Mucosa of stomach (tissue), 1 donor: ENCODE data around the gene USP40.
A peak's percentile ranks its signal among the peaks of the same experiment; 100 is the strongest.

Experiments
- H3K27me3 ChIP-seq: one replicate; pipeline ENCODE4 v1.7.0; 2013; ENCODE audit warnings: mild to moderate bottlenecking, low read length; ENCODE audit not compliant: control insufficient read depth, insufficient read depth
- H3K36me3 ChIP-seq: one replicate; pipeline ENCODE4 v1.7.0; 2013; ENCODE audit warnings: low read length; ENCODE audit not compliant: control insufficient read depth, insufficient read depth
- H3K4me1 ChIP-seq: one replicate; pipeline ENCODE4 v1.7.0; 2013; ENCODE audit warnings: mild to moderate bottlenecking, low read length; ENCODE audit not compliant: control insufficient read depth, insufficient read depth
- H3K4me3 ChIP-seq: one replicate; pipeline ENCODE4 v1.7.0; 2013; ENCODE audit warnings: low read length
- H3K9ac ChIP-seq: one replicate; pipeline ENCODE4 v1.7.0; 2013; ENCODE audit warnings: mild to moderate bottlenecking, low read length, moderate library complexity
- H3K9me3 ChIP-seq: one replicate; pipeline ENCODE4 v1.7.0; 2013; ENCODE audit warnings: mild to moderate bottlenecking, low read length, moderate library complexity; ENCODE audit not compliant: control insufficient read depth
- donor health status: Pancreatic carcinoma.

USP40 gene

DNA sequence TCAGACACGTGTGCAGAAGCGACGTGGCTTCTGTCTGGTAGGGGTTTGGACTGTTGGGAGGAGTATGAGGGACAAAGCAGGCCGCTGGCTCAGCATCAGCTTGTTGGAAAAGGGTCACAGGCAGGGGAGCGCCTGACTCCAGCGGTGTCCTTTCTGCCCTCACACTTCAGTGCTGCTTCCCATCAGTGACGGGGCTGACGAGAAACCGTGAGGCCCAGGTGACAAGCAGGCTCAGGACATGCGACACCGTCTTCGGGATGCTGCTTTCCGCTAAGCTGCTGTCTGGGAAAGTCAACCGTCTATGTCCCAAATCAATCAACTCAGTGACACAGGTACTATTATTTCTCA is 90.5 kb downstream of the USP40 start:
- no peaks in the 10 kb centered on the region for H3K9me3 ChIP-seq
- peaks cover 18% of the 10 kb centered on the region for H3K4me1 ChIP-seq
- no peaks in the 10 kb centered on the region for H3K36me3 ChIP-seq
- no peak overlapping the region for H3K9ac ChIP-seq
- H3K4me3 ChIP-seq, result no peak overlapping the region
- H3K27me3 ChIP-seq, result no peaks in the 10 kb centered on the region

- Histone ChIP-seq H3K27me3 (no peaks in the 10 kb centered on the region), H3K4me1 (peaks cover 10% of the 10 kb centered on the region), H3K36me3 (peaks cover 7% of the 10 kb centered on the region), H3K4me3 (no peak overlapping the region), H3K9me3 (no peaks in the 10 kb centered on the region), H3K9ac (no peak overlapping the region)
These were observed 92.0 kb downstream of the USP40 start for GRCh38 chr2:233474308-233475160.

DNA sequence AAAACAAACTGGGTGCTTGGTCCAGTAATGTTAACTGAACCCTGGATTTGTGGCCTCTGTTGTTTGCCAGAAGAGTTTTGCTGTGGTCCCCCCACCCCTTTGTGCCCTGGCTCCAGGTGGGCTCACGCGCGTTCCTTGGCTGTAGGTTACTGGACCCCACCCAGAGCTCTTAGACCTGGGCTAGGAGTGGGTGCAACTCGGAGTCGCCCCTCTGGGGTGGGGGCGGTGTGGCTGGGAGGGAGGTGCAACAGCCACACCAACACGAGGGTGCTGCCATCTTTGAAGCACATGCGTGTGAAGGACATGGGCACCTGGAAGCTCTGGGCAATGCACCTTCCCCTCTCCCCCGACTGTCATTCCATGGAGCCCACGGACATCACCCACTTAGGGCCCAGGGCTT is 92.7 kb downstream of the USP40 start:
- Histone ChIP-seq H3K9me3 (no peaks in the 10 kb centered on the region), H3K36me3 (peaks cover 8% of the 10 kb centered on the region), H3K4me1 (peaks cover 10% of the 10 kb centered on the region), H3K4me3 (no peak overlapping the region), H3K9ac (no peak overlapping the region), H3K27me3 (no peaks in the 10 kb centered on the region)

GRCh38 chr2:233473386-233473791 is 93.2 kb downstream of the USP40 start:
- H3K4me3 ChIP-seq, result no peak overlapping the region
- no peaks in the 10 kb centered on the region for H3K9me3 ChIP-seq
- no peaks in the 10 kb centered on the region for H3K27me3 ChIP-seq
- peaks cover 13% of the 10 kb centered on the region for H3K36me3 ChIP-seq
- peaks cover 14% of the 10 kb centered on the region for H3K4me1 ChIP-seq
- no peak overlapping the region for H3K9ac ChIP-seq

- no peak overlapping the region for H3K9ac ChIP-seq
- no peaks in the 10 kb centered on the region for H3K27me3 ChIP-seq
- peaks cover 24% of the 10 kb centered on the region for H3K36me3 ChIP-seq
- H3K9me3 ChIP-seq, result no peaks in the 10 kb centered on the region
- no peak overlapping the region for H3K4me3 ChIP-seq
- H3K4me1 ChIP-seq, result peaks cover 14% of the 10 kb centered on the region
These were observed 95.1 kb downstream of the USP40 start for GRCh38 chr2:233471291-233472035.

DNA sequence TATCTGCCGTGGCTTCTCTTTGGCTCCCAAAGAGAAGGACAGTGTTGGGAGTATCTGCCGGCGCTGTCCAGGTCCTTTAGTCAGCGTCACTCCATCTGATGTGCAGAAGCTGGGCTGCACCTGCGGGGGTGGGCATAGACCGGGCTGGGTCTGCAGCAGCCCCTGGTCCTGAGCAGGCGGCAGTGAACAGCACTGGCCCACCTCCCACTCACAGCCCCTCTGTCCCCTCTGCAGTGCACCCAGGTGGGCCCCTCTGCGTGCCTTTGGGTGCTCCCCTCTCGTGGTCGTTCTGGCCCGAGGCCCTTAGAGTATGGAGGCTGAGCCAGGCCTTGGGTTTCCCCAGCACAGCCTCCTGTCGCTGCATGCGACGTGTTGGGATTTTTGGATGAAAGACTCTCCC is 95.7 kb downstream of the USP40 start:
- H3K27me3 ChIP-seq, result no peaks in the 10 kb centered on the region
- no peak overlapping the region for H3K4me3 ChIP-seq
- H3K36me3 ChIP-seq, result peaks cover 24% of the 10 kb centered on the region
- peaks cover 14% of the 10 kb centered on the region for H3K4me1 ChIP-seq
- H3K9me3 ChIP-seq, result no peaks in the 10 kb centered on the region
- H3K9ac ChIP-seq, result no peak overlapping the region

DNA sequence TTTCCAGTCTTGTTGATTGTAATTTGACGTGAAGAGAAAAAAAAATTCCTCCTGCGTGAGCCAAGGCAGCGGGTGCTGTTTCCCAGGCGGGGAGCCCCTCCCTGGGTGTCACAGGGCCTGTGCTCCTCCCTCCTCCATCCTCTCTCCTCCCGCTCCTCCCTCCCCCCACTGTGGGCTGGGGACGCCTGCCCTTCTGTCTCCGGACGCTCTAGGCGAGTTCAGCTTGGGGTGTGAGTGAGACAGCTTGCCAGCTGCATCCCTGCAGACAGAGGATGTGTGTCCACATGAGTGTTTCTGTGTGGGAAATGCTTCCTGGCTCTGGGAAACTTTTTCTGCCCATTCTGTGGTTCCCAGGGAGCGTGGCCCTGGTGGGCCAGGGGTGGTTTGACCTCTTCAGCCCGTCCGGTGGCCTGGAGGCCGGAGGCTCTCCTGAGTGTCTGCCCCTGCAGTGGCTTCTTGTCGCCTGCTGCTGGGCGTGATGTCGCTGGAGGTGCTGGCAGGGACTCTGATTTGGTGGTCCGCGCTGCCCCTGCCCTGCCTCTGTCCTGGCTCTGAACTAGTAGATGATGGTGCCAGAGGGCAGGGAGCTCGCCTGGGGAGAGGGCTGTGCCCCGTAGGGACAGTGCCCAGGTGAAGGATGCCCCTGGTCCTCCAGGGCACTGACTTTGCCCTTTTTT is 96.4 kb downstream of the USP40 start:
- peaks cover 24% of the 10 kb centered on the region for H3K36me3 ChIP-seq
- H3K4me3 ChIP-seq, result no peak overlapping the region
- H3K27me3 ChIP-seq, result no peaks in the 10 kb centered on the region
- H3K4me1 ChIP-seq, result peaks cover 14% of the 10 kb centered on the region
- no peaks in the 10 kb centered on the region for H3K9me3 ChIP-seq
- H3K9ac ChIP-seq, result peak overlapping the region; percentile 7

DNA sequence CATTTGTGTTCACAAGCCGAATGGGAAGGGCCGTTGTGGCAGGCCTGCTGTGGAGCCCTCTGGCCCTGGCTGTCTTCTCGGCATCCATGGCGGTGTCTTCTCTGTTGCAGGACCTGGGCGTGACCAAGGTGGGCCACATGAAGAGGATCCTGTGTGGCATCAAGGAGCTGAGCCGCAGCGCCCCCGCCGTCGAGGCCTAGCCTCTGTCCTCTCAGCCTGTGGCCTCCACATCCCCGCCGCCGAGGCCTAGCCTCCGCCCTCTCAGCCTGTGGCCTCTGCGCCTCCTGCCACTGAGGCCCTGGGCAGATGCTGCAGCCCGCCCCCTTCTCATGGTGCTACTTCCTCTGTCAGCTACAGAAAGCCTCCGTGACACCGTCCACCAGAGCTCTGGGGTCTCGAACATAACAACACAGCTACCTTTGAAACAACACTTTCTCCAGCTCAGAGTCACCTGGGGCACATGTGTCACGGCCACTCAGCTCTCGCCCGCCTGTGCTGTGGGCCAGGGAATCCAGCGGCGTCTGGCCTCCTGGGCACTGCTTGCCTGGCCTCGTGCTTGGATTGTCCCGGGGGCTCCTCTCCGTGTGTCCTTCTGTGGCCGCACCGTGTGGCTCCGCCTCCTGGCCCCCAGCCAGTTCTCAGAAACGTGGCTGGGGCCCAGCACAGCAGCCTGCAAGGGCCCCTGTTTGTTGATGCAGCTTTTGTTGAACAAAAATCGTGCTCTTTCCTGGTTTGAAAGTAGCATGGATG is 97.1 kb downstream of the USP40 start:
- peak overlapping the region; percentile 7 for H3K9ac ChIP-seq
- peaks cover 18% of the 10 kb centered on the region for H3K4me1 ChIP-seq
- H3K36me3 ChIP-seq, result peaks cover 29% of the 10 kb centered on the region
- no peaks in the 10 kb centered on the region for H3K9me3 ChIP-seq
- no peaks in the 10 kb centered on the region for H3K27me3 ChIP-seq
- no peak overlapping the region for H3K4me3 ChIP-seq

DNA sequence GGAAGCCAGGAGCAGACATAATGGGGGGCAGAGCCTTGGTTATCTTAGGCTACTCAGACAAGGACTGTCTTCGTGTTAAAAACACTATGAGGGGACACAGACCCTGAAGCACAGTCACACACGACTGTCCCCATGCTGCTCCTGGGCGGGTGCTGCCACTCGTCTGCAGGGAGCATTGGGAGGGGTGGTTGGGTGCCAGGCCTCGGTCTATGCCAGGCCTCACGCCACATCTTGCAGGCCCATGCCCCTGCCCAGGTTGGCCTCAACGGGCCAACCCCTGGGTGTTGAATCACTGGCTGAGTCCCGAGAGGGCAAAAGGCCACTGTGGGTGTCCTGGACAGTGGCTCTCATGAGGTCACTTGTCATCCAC is 97.9 kb downstream of the USP40 start:
- no peaks in the 10 kb centered on the region for H3K9me3 ChIP-seq
- H3K4me1 ChIP-seq, result peaks cover 25% of the 10 kb centered on the region
- H3K36me3 ChIP-seq, result peaks cover 35% of the 10 kb centered on the region
- H3K9ac ChIP-seq, result no peak overlapping the region
- H3K27me3 ChIP-seq, result no peaks in the 10 kb centered on the region
- H3K4me3 ChIP-seq, result no peak overlapping the region

- Histone ChIP-seq H3K36me3 (peaks cover 40% of the 10 kb centered on the region), H3K9me3 (no peaks in the 10 kb centered on the region), H3K4me3 (no peak overlapping the region), H3K27me3 (no peaks in the 10 kb centered on the region), H3K4me1 (peaks cover 30% of the 10 kb centered on the region), H3K9ac (no peak overlapping the region)
These were observed 98.4 kb downstream of the USP40 start for GRCh38 chr2:233468047-233468740.

DNA sequence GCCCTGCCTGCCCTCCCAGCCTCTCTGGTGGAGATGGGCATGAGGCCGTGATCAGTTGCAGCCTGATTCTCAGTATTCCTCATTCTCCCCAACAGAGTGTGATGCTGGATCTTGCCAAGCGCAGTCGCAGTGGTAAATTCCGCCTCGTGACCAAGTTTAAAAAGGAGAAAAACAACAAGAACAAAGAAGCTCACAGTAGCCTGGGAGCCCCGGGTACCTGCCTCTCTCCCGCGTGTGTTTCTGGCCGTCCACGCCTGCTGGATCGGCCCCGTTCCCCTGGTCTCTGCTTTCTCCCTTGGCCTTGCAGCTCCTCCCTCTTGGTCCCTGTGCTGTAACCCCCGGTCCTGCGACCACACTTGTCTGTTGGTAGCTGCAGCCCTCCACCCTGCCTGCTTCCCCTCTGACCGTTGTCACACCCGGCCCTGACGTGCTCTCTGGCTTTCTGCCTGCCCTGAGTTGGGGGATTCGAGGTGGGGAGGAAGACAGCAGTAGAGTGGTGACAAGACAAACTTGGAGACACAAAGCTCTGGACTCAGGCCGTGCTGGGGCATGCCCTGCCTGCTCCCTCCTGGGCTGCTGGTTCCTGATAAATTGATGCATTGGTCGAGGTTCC is 99.5 kb downstream of the USP40 start:
- no peaks in the 10 kb centered on the region for H3K9me3 ChIP-seq
- no peaks in the 10 kb centered on the region for H3K27me3 ChIP-seq
- no peak overlapping the region for H3K9ac ChIP-seq
- H3K36me3 ChIP-seq, result peaks cover 51% of the 10 kb centered on the region
- peaks cover 37% of the 10 kb centered on the region for H3K4me1 ChIP-seq
- H3K4me3 ChIP-seq, result no peak overlapping the region
